NCI-H1436 treated with DMSO at 0.1 percent for 48 hours (cell line): ENCODE data around the gene DNAH1.

Experiments
- DNase-seq: peaks from one replicate; lab custom pipeline; 2025; lab: John Stamatoyannopoulos, UW

DNAH1 gene

DNA sequence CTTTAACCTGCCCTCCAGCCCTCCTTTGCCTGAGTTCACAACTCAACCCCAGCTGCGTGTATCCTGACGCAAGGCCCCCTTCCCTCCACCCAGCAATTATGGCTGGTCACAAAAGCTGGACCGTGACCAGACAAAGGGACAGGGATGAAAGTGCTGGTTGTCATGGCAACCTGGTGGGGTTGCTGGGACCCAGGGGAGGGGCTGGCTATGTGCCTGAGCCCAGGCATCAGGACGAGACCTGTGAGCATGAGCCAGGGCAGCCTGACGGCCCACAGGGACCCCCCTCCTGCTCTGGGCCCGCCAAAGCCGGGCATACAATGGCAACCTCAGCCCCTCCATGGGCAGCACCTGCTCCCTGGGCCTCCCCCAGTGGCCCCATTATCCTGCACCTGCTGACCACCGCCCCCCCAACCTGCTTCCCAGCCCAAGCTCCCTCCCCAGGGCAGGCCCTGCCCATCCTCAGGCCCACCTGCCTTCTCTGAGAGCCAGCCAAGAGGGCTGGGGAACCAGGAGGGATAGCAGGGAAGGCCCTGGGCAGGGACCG lies 4.5 kb upstream of the DNAH1 start:
- DNase-seq: no peak

DNA sequence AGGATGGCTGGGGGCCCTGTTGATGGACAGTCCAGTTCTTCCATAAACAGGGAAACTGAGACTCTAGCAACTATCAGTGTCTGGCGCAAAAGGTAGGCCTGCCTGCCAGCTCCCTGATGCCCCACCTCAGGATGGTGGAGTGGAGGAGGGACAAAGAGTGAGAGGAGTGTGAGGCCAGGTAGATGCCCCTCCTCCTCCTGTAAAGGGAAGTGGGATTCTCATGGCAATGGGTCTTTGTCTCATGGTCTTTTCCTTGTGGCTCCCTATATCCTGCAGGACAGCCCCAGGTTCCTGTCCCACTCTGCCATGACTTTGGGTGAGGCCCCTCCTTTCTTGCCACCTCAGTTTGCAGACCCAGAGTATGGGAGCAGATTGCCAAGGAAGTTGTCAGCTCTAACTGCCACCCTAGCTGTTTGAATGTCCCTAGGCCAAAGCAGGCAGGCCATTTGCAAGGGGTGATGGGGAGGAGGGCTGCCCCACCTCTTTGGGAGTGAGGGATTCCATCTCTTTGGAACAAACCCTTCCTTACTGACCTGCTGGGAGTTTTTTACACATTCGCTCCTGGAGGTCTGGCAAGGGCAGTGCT lies 2.8 kb upstream of the DNAH1 start:
- no peak for DNase-seq

DNA sequence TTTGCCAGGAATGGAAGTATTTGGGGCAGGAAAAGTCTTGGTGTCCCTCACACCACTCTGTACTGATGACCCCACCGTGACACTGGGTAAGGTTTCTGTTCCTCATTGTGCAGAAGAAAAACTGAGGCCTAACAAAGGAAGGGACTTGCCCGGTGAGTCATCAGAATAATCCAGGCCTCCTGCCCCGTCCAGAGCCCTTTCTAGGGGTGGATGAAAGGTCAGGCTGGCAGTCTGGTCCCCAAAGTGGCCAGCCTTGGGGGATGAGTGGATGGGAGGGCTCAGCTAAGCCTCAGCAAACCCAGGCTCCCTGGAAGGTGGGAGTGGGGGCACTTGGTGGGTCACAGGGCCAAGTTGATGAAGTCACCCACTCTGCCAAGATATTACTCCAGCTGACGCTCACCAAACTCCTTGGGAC lies 2.3 kb upstream of the DNAH1 start:
- DNase-seq: no peak

DNA sequence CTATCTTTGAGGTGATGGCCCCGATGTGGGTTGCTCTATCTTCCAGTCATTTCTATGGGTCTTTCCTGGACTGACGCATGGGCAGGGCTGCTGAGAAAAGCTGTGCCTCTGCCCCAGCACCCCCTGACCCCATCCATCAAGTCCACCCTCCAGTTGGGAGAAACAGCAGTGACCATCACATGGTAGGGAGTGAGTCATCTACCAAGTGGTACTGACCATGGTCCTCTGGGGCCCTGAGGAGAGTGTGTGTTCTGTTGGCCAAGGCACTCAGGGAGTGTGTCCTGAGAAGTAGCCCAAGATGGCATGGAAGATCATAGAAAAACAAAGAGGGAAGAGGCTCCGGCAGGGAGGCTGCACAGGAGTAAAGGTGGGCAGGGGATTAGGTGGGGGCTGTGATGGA lies 1.6 kb upstream of the DNAH1 start:
- DNase-seq: no peak

DNA sequence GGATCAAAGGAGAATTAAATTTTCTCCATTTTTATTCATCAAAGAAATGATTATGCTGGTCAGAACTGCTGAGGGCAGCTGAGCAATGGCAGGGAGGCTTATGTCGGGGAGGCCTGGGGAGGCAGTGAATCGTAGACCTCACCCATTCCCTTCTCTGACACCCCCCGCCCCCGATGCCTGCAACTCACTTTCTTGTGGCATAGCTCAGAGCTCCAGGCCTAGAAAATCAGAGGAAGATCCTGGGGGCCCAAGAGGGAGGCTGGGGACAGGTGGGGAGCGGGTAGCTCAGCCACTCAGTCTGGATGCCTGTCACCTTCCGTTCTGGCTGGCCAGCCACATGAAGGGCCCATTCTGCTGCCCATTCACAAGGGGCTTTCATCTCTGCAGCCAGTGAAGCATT lies 1.1 kb upstream of the DNAH1 start:
- DNase-seq: no peak

DNA sequence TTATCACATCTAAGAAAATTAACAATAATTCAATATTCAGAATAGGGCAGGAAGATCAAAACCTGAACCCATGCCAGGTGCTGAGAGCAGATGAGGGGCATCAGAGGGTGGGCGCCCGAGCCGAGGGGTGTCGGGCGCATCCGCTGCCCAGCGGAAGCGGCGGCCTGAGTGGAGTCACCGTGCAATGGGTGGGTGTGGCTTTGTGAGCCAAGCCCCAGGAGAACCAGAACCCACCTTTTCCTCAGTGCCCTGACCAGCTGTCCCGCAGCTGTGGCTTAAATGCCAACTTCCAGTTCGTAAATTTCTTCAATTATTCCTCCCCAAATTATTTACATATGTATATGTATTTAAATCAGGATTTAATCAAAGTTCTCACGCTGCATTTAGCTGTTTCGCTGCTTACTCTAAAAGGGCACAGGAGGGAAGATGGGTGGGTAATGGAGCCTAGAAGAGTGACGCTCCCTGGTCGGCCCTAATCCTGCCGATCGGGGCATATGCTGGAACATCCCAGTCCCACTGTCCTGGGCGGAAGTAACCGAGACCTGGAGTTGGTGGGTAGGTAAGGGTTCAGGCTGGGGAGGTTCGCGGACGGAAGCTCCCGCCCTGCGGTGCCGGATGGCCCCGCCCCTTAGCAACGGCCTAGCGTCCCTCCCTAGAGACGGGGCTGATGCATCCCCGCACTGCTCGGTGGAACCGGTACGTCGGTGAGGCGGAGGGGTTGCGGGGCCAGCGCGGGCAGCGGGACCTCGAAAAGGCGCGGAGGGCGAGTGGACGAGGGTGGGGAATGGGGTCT lies 1.3 kb downstream of the DNAH1 start:
- no peak for DNase-seq

DNA sequence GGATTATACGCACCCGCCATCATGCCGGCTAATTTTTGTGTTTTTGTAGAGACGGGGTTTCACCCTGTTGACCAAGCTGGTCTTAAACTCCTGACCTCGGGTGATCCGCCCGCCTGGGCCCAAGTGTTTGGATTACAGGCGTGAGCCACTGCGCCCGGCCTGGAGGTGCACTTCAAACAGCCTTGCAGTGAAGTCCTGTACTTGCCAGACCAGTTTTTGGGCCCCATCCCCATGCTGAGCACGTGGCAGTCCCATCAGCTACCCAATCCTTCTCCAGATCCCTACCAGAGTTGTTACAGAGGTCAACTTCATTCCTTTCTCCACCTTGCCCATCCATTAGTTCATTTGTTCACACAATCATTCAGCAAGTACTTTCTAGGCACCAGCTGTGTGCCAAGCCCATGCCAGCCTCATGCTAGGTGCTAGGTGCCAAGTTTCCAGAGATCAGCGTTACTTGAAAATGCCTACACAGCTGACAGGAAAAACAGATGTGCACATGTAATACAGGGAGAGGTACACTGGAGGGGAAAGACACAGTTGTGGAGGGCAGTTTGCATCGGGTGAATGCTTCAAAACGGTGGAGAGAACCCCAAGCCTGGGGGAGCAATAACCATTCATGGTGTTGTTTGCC lies 2.2 kb downstream of the DNAH1 start:
- DNase-seq: no peak

DNA sequence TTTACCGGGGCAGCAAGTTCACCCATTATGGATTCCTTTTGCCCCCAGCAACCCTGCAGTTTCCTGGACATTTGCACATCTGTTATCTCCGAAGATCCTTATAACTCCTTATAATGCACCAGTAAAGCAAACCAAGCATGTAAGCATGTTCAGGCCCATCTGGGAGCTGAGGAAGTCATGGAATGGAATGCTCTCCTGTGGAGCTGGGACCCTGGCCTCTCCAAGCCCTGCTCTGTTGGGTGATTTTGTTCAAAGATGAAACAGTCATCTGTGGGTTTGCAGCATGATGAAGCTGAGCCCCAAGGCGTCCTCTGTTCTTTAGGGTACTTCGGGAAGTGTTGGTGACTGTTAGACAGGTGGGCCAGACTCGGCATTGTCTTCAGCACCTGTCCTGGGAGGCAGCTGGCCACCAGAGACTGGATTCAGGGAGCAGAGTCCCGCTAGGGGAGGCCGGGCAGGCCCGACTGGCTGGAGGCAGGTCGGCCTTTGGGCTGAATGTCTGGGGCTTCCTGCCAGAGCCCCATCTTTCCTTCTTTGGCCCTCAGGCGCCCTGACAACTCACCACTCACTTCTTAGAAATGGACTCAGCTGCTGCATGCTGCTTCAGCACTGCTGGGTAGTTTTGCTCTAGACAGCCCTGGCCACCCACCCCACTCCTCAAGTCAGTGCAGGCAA lies 3.9 kb downstream of the DNAH1 start:
- DNase-seq: no peak

DNA sequence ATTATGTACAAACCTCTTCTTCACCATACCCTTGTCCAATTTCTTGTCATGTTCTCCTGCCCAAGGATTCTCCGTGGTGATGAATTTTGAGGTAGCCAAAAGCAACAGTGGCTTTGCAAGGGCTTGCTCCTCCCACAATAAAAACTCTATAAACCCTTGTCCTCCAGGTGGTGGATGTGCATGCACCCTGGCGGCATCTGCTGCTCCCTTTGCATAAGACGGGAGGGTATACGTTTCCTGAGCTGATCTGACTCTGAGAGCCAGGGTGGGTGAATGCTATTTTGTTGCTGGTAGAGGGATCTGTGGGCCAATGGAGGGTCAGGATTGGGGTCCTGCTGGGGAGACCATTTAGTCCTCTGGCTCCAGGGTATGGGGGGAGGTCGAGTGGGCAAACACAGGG lies 5.4 kb downstream of the DNAH1 start:
- no peak for DNase-seq

DNA sequence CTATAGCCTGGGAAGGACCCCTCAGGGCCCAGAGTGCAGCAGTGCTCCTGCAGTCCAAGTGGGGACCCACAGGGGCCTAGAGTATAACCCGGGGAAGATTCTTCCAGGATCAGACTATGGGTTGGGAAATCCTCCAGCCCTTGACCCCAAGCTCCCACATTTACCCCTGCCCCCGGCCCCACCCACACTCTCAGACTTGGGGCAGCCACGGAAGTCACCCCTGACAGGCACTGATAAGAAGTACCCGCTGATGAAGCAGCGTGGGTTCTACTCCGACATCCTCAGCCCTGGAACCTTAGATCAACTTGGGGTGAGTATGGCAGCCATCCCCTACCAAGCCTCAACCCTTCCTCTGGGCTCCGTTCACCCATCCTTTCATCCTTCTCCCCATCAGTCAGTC lies 6.3 kb downstream of the DNAH1 start:
- DNase-seq: no peak

DNA sequence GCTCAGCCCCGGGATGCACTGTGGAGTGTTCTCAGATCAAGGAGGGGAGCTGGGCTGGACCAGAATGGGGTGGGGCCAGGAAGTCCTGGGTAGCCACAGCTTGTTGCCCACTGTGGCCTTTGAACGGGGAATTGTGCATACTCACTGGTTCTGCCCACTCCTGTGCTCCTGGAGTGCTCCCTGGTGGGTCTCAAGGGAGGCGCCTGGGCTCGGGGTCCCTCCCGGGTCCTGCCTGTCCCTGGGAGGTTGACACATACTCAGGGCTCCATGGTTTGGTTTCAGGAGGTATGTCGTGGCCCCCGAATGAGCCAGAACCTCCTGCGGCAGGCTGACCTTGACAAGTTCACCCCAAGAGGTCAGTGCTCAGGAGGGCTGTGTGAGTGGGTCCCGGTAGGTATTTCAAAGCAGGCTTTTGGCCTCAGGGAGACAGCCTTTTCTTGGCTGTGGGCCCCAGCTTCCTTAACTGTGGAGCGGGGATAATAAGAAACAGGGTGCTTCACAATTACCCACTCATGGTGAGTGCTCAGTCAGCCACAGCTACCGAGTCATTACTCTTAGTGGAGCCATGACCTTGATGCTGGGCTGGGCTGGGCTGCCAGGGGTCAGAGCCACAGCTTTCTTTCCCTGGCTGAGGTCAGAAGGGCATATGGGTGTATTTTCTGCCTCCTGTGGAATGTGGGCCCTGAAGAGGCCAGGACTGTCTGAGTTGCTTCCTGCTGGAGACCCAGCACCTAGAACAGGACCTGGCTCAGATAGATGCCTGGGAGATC lies 7.6 kb downstream of the DNAH1 start:
- DNase-seq: no peak

DNA sequence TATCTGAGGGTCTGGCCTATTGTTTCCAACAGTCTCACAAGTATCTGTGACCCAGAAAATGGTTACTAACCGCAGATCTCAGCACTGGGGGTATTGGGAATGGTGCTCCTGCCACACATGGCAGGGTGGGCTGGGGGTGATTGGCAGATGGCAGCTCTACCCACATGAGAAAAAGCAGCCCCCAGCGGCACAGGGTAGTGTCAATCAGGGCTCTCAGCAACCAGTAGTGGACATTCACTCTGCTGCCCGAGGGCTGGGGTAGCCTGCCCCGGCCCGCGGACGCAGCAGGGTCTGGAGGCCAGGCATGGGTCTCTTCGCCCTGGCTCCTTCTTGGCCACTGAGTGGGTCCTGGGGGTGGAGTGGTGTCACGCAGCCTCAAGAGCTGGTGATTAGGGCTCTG lies 8.6 kb downstream of the DNAH1 start:
- DNase-seq: no peak

DNA sequence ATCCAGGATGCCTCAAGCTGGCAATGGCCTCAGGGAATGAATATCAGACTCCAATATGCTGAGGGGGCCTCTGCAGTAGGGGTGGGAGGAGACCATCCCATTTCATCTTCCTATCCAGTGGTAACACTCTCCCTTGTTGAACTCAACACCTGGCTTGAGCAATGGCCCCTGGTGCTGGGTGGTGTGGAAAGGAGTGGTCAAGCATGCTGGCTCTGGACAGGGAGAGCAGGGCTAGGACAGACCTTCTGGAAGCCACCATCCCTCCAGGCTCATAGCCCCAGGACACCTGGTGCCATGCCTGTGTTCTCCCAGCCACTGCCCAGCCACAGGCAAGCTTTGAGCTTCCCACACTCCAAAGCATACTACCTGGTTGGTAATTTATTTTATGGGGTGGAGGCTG lies 9.6 kb downstream of the DNAH1 start:
- no peak for DNase-seq

DNA sequence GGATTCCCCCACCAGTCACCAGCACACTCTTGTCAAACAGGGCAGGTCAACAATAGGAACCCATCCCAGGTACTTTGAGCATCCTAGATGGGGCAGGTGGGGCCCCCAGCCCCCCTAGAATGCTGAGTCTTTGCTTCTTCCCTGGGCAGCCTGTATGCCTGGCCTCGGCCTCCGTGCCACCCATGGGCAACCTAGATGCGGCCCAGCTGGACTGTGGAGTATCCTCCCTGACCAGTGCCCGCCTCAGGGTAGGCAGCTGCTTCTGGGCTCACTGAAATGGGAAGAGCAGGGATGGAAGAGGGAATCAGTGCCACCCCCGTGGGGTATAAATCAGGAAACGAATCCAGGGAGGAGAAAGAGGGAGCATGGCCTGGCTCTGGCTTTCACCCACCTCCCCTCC lies 10.9 kb downstream of the DNAH1 start:
- no peak for DNase-seq

DNA sequence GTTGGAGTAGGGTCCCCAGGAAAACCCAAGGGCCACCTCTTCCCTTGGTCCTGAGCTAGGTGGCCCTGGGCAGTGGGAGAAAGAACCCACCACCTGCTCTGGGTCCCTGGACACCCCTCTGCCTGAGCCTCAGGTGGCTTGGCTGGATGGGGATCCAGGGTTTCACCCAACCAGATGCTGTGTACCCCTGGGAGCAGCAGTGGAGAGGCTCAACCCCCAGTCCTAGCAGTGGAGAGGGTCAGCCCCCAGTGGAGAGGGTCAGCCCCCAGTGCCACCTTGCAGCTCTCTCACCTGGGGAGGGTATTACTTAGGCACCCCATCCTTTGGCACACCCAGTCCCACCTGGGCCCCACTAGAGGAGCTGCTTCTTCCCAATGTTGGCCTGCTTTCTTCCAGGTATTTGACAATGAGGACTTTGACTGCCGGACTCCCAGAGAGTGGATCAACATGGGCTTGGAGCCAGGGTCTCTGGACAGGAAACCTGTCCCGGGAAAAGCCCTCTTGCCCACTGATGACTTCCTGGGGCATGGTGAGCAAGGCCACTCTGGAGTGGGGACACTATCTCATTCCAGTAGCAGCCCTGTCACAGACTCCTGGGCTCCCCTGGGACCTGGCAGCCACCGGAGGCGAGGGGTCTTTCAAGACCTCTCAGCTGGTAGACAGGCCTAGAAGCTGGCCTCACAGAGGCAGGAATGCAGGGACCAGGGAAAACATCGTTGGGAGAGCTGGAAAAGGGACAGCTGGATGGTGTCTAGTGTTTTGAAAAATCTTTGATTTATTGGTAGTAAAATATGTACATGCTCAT lies 11.6 kb downstream of the DNAH1 start:
- no peak for DNase-seq

DNA sequence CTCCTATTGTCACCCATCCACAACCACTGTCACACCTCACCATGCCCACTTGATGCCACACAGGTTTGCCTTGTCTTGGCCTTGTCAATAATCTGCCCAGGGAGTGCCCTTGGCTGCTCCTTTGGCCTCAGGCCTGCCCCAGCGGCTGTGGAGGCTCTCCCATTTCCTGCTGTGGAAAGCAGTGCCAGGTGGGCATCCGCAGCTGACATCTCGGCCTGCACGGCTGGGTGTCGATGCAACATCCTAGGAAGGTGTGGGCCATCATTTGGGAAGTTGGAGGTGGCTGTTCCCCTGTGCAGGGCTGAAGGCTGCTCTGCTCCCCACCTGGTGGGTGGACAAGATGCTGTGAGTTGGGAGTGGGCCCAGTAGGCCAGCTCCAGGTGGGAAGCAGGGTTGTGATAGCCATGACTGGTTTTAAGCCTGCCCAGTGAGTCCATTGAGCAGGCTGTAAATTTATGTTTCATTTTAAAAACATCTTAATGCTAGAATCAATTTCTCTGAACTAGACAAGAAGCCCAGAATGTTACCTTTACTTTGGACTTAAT lies 12.5 kb downstream of the DNAH1 start:
- no peak for DNase-seq

DNA sequence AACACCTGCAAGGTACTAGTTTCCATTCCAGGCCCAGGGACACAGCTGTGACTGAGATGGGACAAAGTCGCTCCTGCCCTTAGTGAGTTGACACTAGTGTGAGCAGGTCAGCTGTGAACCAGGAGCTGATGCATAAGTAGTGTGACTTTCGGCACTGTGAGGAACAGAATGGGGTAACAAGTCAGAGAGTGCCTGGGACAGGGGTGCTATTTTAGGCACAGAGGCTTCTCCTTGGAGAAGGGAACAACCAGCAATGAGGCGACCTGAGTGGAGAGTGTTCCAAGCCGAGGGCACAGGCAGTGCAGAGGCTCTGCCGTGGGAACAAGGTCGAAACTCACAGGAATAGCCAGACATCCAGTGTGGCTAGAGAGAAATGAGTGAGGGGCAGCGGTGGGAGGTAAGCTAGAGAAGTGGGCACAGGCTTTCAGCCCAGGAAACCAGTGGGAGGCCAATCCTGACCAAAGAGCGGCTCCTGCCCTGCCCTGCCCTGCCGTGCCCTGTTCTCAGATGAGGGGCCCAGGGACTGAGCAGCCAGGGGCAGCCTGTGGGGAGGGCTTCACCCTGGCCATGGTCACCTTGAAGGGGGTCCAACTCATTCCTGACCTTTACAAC lies 14.2 kb downstream of the DNAH1 start:
- no peak for DNase-seq

DNA sequence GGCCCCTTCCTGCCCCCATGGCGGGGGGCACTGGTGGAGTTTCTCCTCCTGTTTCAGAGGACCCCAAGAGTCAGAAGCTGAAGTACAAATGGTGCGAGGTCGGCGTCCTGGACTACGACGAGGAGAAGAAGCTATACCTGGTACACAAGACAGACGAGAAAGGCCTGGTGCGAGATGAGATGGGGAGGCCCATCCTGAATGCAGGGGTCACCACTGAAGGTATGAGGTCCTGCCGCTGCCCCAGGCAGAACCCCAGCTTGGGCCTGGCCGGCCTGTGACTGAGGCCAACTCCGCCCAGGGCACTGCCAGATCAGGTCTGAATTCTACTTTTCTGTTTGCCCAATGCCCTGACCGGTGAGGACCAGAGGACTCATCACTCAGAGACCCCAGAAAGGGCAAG lies 15.0 kb downstream of the DNAH1 start:
- DNase-seq: no peak

DNA sequence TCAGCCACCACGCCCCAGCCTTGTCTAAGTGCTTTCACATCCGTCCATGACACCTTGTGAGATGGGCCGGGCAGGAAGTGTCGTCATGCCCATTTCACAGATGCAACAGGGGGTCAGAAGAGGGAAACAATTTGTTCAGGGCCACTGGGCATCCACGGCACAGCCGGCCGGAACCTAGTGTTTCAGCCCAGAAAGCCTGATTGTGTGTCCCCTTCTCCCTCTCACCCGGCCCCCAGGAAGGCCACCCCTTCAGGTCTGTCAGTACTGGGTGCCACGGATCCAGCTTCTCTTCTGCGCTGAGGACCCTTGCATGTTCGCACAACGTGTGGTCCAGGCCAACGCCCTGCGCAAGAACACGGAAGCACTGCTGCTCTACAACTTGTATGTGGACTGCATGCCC lies 15.8 kb downstream of the DNAH1 start:
- DNase-seq: no peak

DNA sequence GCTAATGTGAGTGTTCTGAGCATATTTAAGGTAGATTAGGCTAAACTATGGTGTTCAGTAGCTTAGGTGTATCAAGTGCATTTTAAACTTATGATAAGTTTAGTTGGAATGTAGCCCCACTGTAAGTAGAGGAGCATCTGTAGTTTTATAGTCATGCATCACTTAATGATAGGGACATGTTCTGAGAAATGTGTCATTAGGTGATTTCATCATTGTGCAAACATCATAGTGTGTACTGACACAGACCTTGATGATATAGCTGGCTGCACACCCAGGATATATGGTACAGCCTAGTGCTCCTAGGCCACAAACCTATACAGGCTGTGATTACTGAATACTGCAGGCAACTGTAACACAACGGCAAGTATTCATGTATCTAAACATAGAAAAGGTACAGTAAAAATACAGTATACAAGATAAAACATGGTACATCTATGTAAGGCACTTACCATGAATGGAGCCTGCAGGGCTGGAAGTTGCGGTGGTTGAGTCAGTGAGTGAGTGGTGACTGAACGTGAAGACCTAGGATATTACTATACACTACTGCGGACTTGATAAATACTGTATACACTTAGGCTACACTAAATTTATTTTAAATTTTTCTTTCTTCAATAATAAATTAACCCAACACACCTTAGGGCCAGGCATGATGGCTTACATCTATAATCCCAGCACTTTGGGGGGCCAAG lies 17.9 kb downstream of the DNAH1 start:
- DNase-seq: no peak
